ENCODE results near the gene LRFN2.

- TF ChIP-seq EZH2 (IDR thresholded peaks at IDR 0.05; ENCODE audit: borderline replicate concordance, low read depth, low read length, poor library complexity, severe bottlenecking) (no peak), CTCF (conservative IDR thresholded peaks at IDR 0.05; ENCODE audit: low read depth, low read length) (no peak)
Observed at GRCh38 chr6:40426346-40427066, 160.7 kb downstream of the LRFN2 start.
